OCI-LY3 (cell line): ENCODE measurements around the gene TNNI3K.

Experiments used
- EZH2phosphoT487 ChIP-seq: fragments of 200-600 bp; shearing (Covaris generic); IDR thresholded peaks from 2 replicates; pipeline ENCODE4 v1.6.1; 2018; ENCODE audit warnings: antibody characterized with exemption, mixed run types, low read depth
- TF ChIP-seq, protein P1 (sequence below): fragments of 200-600, 300-600 bp; sonication (generic); IDR thresholded peaks from 2 replicates; pipeline ENCODE4 v1.5.1; 2014; ENCODE audit warnings: antibody characterized with exemption, low read length, low read depth

DNA sequence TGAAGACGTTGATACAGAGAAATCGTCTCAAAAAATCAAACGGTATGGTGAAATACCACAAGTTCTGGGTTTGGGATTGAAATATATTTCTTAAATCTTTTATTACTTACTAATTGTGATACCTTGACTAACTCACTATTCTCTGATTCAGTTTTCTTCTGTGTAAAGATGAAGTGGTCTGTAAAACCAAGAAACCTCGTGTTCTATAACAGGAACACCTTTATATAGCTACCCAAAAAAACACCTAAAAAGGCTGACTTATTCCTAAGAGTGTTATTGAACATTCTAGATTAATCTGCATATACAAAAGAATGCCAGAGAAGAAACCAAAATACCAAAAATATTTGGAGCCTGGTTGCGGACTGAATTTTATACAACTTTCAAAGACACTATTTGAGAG lies 37.9 kb upstream of the TNNI3K start:
- TF ChIP-seq, protein P1, sequence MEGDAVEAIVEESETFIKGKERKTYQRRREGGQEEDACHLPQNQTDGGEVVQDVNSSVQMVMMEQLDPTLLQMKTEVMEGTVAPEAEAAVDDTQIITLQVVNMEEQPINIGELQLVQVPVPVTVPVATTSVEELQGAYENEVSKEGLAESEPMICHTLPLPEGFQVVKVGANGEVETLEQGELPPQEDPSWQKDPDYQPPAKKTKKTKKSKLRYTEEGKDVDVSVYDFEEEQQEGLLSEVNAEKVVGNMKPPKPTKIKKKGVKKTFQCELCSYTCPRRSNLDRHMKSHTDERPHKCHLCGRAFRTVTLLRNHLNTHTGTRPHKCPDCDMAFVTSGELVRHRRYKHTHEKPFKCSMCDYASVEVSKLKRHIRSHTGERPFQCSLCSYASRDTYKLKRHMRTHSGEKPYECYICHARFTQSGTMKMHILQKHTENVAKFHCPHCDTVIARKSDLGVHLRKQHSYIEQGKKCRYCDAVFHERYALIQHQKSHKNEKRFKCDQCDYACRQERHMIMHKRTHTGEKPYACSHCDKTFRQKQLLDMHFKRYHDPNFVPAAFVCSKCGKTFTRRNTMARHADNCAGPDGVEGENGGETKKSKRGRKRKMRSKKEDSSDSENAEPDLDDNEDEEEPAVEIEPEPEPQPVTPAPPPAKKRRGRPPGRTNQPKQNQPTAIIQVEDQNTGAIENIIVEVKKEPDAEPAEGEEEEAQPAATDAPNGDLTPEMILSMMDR: no peak
- TF ChIP-seq EZH2phosphoT487: no peak
